HG02840 (cell line): ENCODE results near the gene ARIH2.

ENCODE experiments used
- ATAC-seq: cut with Tn5 transposase; IDR thresholded peaks from one replicate; pipeline ENCODE4 v1.9.1; 2021; ENCODE audit warnings: mild to moderate bottlenecking, moderate library complexity, moderate number of reproducible peaks; ENCODE audit not compliant: unreplicated experiment, low FRiP score

Gene ARIH2

GRCh38 chr3:48928679-48929078 lies 10.0 kb downstream of the ARIH2 start:
- ATAC-seq: no peak

- ATAC-seq: no peak
Observed at GRCh38 chr3:48929358-48930035, 10.9 kb downstream of the ARIH2 start.

GRCh38 chr3:48930590-48930989 lies 11.9 kb downstream of the ARIH2 start:
- no peak for ATAC-seq

- no peak for ATAC-seq
Observed at GRCh38 chr3:48931944-48932580, 13.4 kb downstream of the ARIH2 start.

GRCh38 chr3:48934333-48934991 lies 15.8 kb downstream of the ARIH2 start:
- no peak for ATAC-seq

- no peak for ATAC-seq
Observed at GRCh38 chr3:48935530-48935929, 16.9 kb downstream of the ARIH2 start.

- no peak for ATAC-seq
Observed at GRCh38 chr3:48938156-48938555, 19.5 kb downstream of the ARIH2 start.

- ATAC-seq: no peak
Observed at GRCh38 chr3:48938689-48939088, 20.0 kb downstream of the ARIH2 start.

GRCh38 chr3:48945432-48945831 lies 26.8 kb downstream of the ARIH2 start:
- no peak for ATAC-seq

GRCh38 chr3:48945891-48946549 lies 27.4 kb downstream of the ARIH2 start:
- ATAC-seq: no peak

- ATAC-seq: no peak
Observed at GRCh38 chr3:48949376-48949717, 30.7 kb downstream of the ARIH2 start.

GRCh38 chr3:48950051-48950450 lies 31.4 kb downstream of the ARIH2 start:
- ATAC-seq: no peak

GRCh38 chr3:48951764-48952163 lies 33.1 kb downstream of the ARIH2 start:
- ATAC-seq: no peak

- ATAC-seq: no peak
Observed at GRCh38 chr3:48952510-48953118, 34.0 kb downstream of the ARIH2 start.

- ATAC-seq: no peak
Observed at GRCh38 chr3:48957006-48957705, 38.5 kb downstream of the ARIH2 start.

- ATAC-seq: no peak
Observed at GRCh38 chr3:48960841-48961413, 42.3 kb downstream of the ARIH2 start.

- ATAC-seq: no peak
Observed at GRCh38 chr3:48962340-48962739, 43.7 kb downstream of the ARIH2 start.

- no peak for ATAC-seq
Observed at GRCh38 chr3:48962939-48963338, 44.3 kb downstream of the ARIH2 start.

GRCh38 chr3:48963591-48963990 lies 44.9 kb downstream of the ARIH2 start:
- ATAC-seq: no peak

GRCh38 chr3:48966367-48966766 lies 47.7 kb downstream of the ARIH2 start:
- ATAC-seq: no peak
